K562 (cell line): ENCODE results near the gene MEF2B. TPM values are rescaled to one million over a fixed set of nuclear protein-coding genes. Genes with fewer than 3 reads are reported as not detected.

Experiments
- ATAC-seq: fragments of 200-7000 bp; cut with Tn5 transposase; 3 replicates; pipeline ENCODE4 v1.9.1; 2020; ENCODE audit warnings: moderate library complexity
- BruUV-seq: library from RNA; stranded (reverse); fragments of 400-500 nt; replicated peaks from 2 replicates; lab custom pipeline; 2021; lab: Mats Ljungman, UMichigan
- CTCF ChIA-PET: fragments of 300-600 bp; formaldehyde crosslinking; extraction: SDS; loops from one replicate; lab custom pipeline; 2021; ENCODE audit warnings: low intra/inter-chr PET ratio; lab: Yijun Ruan, JAX
- POLR2A ChIA-PET: fragments of 300-600, 350-650 bp; sonication (Branson Sonifier 250); formaldehyde crosslinking; extraction: SDS; loops from one replicate; lab custom pipeline; 2021; ENCODE audit warnings: antibody characterized with exemption, inconsistent platforms; lab: Yijun Ruan, JAX
- DNase-seq, 4 experiments: peaks; one replicate each; pipeline versions ENCODE4 v3.0.0 to v3.0.0-alpha.2; 2011 to 2018; ENCODE audit warnings: low spot score in 3 of 4, mixed read lengths in 3 of 4; ENCODE audit errors: extremely low read depth in 1 of 4
- FAIRE-seq: peaks from 2 replicates; lab custom pipeline; 2011; peaks lifted over from hg19 to GRCh38; lab: Jason Lieb, UNC
- H2AFZ ChIP-seq: 2 replicates; pipeline ENCODE4 v1.6.0; 2011; ENCODE audit warnings: low read depth, low read length, control low read depth, inconsistent platforms
- H3K27ac ChIP-seq: fragments of 200-600 bp; 3 replicates; pipeline ENCODE4 v1.8.0; 2011; ENCODE audit warnings: low read depth, mild to moderate bottlenecking, control low read depth, inconsistent platforms, low read length, moderate library complexity, mixed read lengths; ENCODE audit errors: extremely low read depth
- H3K27me3 ChIP-seq, 2 experiments: fragments of 300-600 bp in 1 of 2; 2 replicates in 1 of 2; 3 replicates in 1 of 2; pipeline versions ENCODE4 v1.6.0 to v1.8.0; 2011; ENCODE audit warnings: inconsistent platforms in 2 of 2, low read length in 2 of 2, mild to moderate bottlenecking in 1 of 2, mixed read lengths in 1 of 2, moderate library complexity in 1 of 2; ENCODE audit not compliant: control insufficient read depth in 2 of 2, insufficient read depth in 2 of 2
- H3K36me3 ChIP-seq: fragments of 300-600 bp; 3 replicates; pipeline ENCODE4 v1.8.0; 2011; ENCODE audit warnings: mild to moderate bottlenecking, low read length, inconsistent platforms; ENCODE audit not compliant: control insufficient read depth, insufficient read depth
- H3K4me1 ChIP-seq, 2 experiments: fragments of 200-600 bp in 1 of 2; replicated peaks in 1 of 2; 2 replicates in 1 of 2; 3 replicates in 1 of 2; pipeline versions ENCODE4 v1.5.1 to v1.8.0; 2011; ENCODE audit warnings: inconsistent platforms in 2 of 2, low read length in 2 of 2, mild to moderate bottlenecking in 1 of 2, mixed read lengths in 1 of 2, moderate library complexity in 1 of 2; ENCODE audit not compliant: control insufficient read depth in 2 of 2, insufficient read depth in 2 of 2
- H3K4me2 ChIP-seq: 2 replicates; pipeline ENCODE4 v1.6.1; 2011; ENCODE audit warnings: low read length, control low read depth, inconsistent platforms, mixed read lengths; ENCODE audit not compliant: insufficient read depth
- H3K4me3 ChIP-seq: fragments of 200-600 bp; sonication (generic), shearing (Covaris generic); 2 replicates; pipeline ENCODE4 v1.5.1; 2016; ENCODE audit warnings: control low read depth, inconsistent platforms
- H3K79me2 ChIP-seq: fragments of 200-600 bp; 3 replicates; pipeline ENCODE4 v1.8.0; 2011; ENCODE audit warnings: low read length, inconsistent platforms; ENCODE audit not compliant: control insufficient read depth, insufficient read depth
- H3K9ac ChIP-seq, 2 experiments: 2 replicates each; pipeline versions ENCODE4 v1.6.0 to v1.6.1; 2011; ENCODE audit warnings: low read depth in 2 of 2, low read length in 2 of 2, control low read depth in 1 of 2, inconsistent platforms in 1 of 2, mild to moderate bottlenecking in 1 of 2, mixed read lengths in 1 of 2; ENCODE audit not compliant: insufficient read depth in 1 of 2
- H3K9me1 ChIP-seq: one replicate; pipeline ENCODE4 v1.6.0; 2011; ENCODE audit warnings: inconsistent platforms, mild to moderate bottlenecking, low read length, moderate library complexity; ENCODE audit not compliant: control insufficient read depth, insufficient read depth
- H3K9me3 ChIP-seq: replicated peaks from 2 replicates; pipeline ENCODE4 v1.5.1; 2011; ENCODE audit warnings: low read depth, low read length, inconsistent platforms; ENCODE audit not compliant: control insufficient read depth, insufficient read depth
- H4K20me1 ChIP-seq: replicated peaks from 2 replicates; pipeline ENCODE4 v1.6.1; 2011; ENCODE audit warnings: low read length, inconsistent platforms, mixed read lengths; ENCODE audit not compliant: control insufficient read depth, insufficient read depth
- BCOR ChIP-seq: fragments of 450-650 bp; IDR thresholded peaks from 2 replicates; pipeline ENCODE4 v1.6.1; 2016
- CREB1 ChIP-seq, 2 experiments: sonication (generic) in 1 of 2; formaldehyde crosslinking in 1 of 2; IDR thresholded peaks; 2 replicates each; pipeline versions ENCODE4 v1.6.1 to v1.8.0; 2012 to 2022; ENCODE audit warnings: inconsistent platforms in 1 of 2, mild to moderate bottlenecking in 1 of 2, missing genetic modification reagents in 1 of 2, moderate library complexity in 1 of 2
- RBM25 ChIP-seq: fragments of 200-400 bp; formaldehyde crosslinking; IDR thresholded peaks from 2 replicates; pipeline ENCODE4 v1.6.1; 2018; ENCODE audit warnings: low read length, low read depth, moderate library complexity; ENCODE audit not compliant: severe bottlenecking
- ZBTB7A ChIP-seq: IDR thresholded peaks from 2 replicates; pipeline ENCODE4 v1.6.1; 2011; ENCODE audit warnings: low read depth, mild to moderate bottlenecking, low read length, moderate library complexity, borderline replicate concordance; ENCODE audit not compliant: control insufficient read depth
- ZFP36 ChIP-seq: fragments of 150-350 bp; IDR thresholded peaks from 2 replicates; pipeline ENCODE4 v1.6.1; 2018; ENCODE audit warnings: low read length, low read depth; ENCODE audit not compliant: partially characterized antibody
- WGBS: fragments of 100-300 bp; shearing (Covaris generic); methylation state at CpG from one replicate; pipeline ENCODE4 v1.1.6; 2016; ENCODE audit warnings: low coverage, mixed read lengths; ENCODE audit not compliant: insufficient coverage; ENCODE audit errors: missing lambda C conversion rate; 5-methylcytosine and 5-hydroxymethylcytosine counted together
- in situ Hi-C: fragments of 300-500 bp; cut with MboI; formaldehyde crosslinking; loops from 4 replicates; pipeline ENCODE4 v1.15.0; 2018; ENCODE audit warnings: inconsistent platforms, mixed read lengths
- intact Hi-C: fragments of 100-400 bp; cut with micrococcal nuclease; formaldehyde crosslinking; loops from 2 replicates; pipeline ENCODE4 v1.14.2; 2022
- polyA plus RNA-seq, 8 experiments: library from polyadenylated mRNA; depleted of rRNA in 4 of 8; stranded (reverse) in 5 of 8; unstranded in 3 of 8; fragments of >200 nt; fragmentation: Nextera tagmentation in 2 of 8; fragmentation: Illumina TruSeq in 1 of 8; extraction: Ambion mirVana in 2 of 8; extraction: Trizol in 1 of 8; gene quantifications; 2 replicates each; pipeline versions ENCODE4 v1.2.1 to v1.2.3, GENCODE V29; 2011 to 2014; ENCODE audit warnings: inconsistent platforms in 1 of 8, missing spikeins in 1 of 8
- total RNA-seq, 7 experiments: library from RNA; depleted of rRNA in 6 of 7; stranded (reverse); fragments of >200 nt in 6 of 7; fragmentation: Illumina TruSeq in 2 of 7; extraction: Trizol in 2 of 7; gene quantifications; 2 replicates each; pipeline versions ENCODE4 v1.2.1 to v1.2.3, GENCODE V29; 2011 to 2021; ENCODE audit warnings: low replicate concordance in 1 of 7
- TF ChIP-seq, protein P1 (sequence below), 2 experiments: fragments of 450-650 bp; IDR thresholded peaks; 2 replicates each; pipeline ENCODE4 v1.6.1; 2018; ENCODE audit warnings: mild to moderate bottlenecking in 2 of 2, low read depth in 1 of 2; ENCODE audit not compliant: partially characterized antibody in 2 of 2

Gene MEF2B
- total and polyA plus RNA-seq, 9 of the 15 experiments (the other 6 are each of a cell fraction or from before 2014, with no cell fraction given), result 0.14 to 1.9 (median 0.71) TPM; not detected in 3

GRCh38 chr19:19201697-19202630 lies 31.9 kb upstream of the MEF2B start (continued):
- TF ChIP-seq RBM25 (peak; percentile 52), ZFP36 (peak; percentile 96), BCOR (0 out of 2 replicates have a peak, but pooled peaks have one; percentile 9), CREB1 (IDR thresholded peaks at IDR 0.05) (0 out of 2 replicates have a peak, but pooled peaks have one; percentile 20), CREB1 (CRISPR knock-in tag; IDR thresholded peaks at IDR 0.05) (no peak)

GRCh38 chr19:19193926-19194325 lies 23.9 kb upstream of the MEF2B start:
- H3K27me3 ChIP-seq, result no peaks in the 10 kb centered on the region
- H3K4me1 ChIP-seq, result peaks cover 7 to 23% of the 10 kb centered on the region in 2 experiments
- H3K27ac ChIP-seq, result 0 out of 3 replicates have a peak overlapping the region, but pooled peaks have one; percentile 11
- ATAC-seq (no peak), DNase-seq (no peak), FAIRE-seq (no peak)
- BruUV-seq, result no TSS peak
- no peak overlapping the region for H2AFZ ChIP-seq
- H3K9me1 ChIP-seq, result peaks cover 4% of the 10 kb centered on the region
- H4K20me1 ChIP-seq, result no peaks in the 10 kb centered on the region; the same call in 1 of the 2 replicates
- ChIA-PET POLR2A (interaction anchor here (1.1 kb wide), 2 partner anchors 9 kb away, joined by 3 read pairs; no protein-coding TSS in a partner anchor), CTCF (no interaction called here)
- in situ Hi-C loops (no loop called here), intact Hi-C loops (loop anchor here (2.0 kb wide), 1 partner anchor 127 kb away; the partner anchor contains the start of genes MAU2 and SUGP1)
- peak overlapping the region; percentile 86 for H3K4me3 ChIP-seq
- H3K9me3 ChIP-seq, result no peaks in the 10 kb centered on the region
- TF ChIP-seq, protein P1, sequence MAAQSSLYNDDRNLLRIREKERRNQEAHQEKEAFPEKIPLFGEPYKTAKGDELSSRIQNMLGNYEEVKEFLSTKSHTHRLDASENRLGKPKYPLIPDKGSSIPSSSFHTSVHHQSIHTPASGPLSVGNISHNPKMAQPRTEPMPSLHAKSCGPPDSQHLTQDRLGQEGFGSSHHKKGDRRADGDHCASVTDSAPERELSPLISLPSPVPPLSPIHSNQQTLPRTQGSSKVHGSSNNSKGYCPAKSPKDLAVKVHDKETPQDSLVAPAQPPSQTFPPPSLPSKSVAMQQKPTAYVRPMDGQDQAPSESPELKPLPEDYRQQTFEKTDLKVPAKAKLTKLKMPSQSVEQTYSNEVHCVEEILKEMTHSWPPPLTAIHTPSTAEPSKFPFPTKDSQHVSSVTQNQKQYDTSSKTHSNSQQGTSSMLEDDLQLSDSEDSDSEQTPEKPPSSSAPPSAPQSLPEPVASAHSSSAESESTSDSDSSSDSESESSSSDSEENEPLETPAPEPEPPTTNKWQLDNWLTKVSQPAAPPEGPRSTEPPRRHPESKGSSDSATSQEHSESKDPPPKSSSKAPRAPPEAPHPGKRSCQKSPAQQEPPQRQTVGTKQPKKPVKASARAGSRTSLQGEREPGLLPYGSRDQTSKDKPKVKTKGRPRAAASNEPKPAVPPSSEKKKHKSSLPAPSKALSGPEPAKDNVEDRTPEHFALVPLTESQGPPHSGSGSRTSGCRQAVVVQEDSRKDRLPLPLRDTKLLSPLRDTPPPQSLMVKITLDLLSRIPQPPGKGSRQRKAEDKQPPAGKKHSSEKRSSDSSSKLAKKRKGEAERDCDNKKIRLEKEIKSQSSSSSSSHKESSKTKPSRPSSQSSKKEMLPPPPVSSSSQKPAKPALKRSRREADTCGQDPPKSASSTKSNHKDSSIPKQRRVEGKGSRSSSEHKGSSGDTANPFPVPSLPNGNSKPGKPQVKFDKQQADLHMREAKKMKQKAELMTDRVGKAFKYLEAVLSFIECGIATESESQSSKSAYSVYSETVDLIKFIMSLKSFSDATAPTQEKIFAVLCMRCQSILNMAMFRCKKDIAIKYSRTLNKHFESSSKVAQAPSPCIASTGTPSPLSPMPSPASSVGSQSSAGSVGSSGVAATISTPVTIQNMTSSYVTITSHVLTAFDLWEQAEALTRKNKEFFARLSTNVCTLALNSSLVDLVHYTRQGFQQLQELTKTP (IDR thresholded peaks at IDR 0.05; ENCODE audit: low read depth in 1 of 2, partially characterized antibody in 2 of 2), result no peak
- TF ChIP-seq ZBTB7A, result peak; percentile 43; the same call in 1 of the 2 replicates
- peak overlapping the region; percentile 92 for H3K4me2 ChIP-seq
- H3K9ac ChIP-seq, result peak overlapping the region; percentile 93 to 98
- H3K79me2 ChIP-seq, result peaks cover 40% of the 10 kb centered on the region
- WGBS, result 66% methylated on average over 5 of the region's 5 CpGs
- H3K36me3 ChIP-seq, result peaks cover 51% of the 10 kb centered on the region
